Testis (tissue), 3 donors: Measurements from ENCODE around the gene C3orf22. TPM values are rescaled to one million over a fixed set of nuclear protein-coding genes. Genes with fewer than 3 reads are reported as not detected.
A peak's percentile ranks its signal among the peaks of the same experiment; 100 is the strongest.

Source experiments
- DNase-seq: peaks from one replicate; pipeline ENCODE4 v3.0.0-alpha.2; 2019
- H3K27ac ChIP-seq, 2 donors: fragments of 200-600 bp; sonication (generic); one replicate each; pipeline ENCODE4 v1.5.1; 2019
- H3K27me3 ChIP-seq: fragments of 200-600 bp; sonication (generic); one replicate; pipeline ENCODE4 v1.5.1; 2019
- H3K36me3 ChIP-seq: fragments of 200-600 bp; sonication (generic); one replicate; pipeline ENCODE4 v1.5.1; 2017; ENCODE audit warnings: low read depth; ENCODE audit errors: missing control alignments
- H3K4me1 ChIP-seq: fragments of 200-600 bp; sonication (generic); one replicate; pipeline ENCODE4 v1.5.1; 2019
- H3K4me3 ChIP-seq, 2 donors: fragments of 200-600 bp; sonication (generic); one replicate each; pipeline ENCODE4 v1.5.1; 2017 to 2019
- H3K9me3 ChIP-seq: fragments of 200-600 bp; sonication (generic); one replicate; pipeline ENCODE4 v1.5.1; 2017
- CTCF ChIP-seq, 3 experiments: fragments of 450-650 bp in 2 of 3; fragments of 200-600 bp in 1 of 3; sonication (generic) in 1 of 3; IDR thresholded peaks; one replicate each; pipeline ENCODE4 v1.5.1; 2016 to 2019; ENCODE audit warnings: antibody characterized with exemption in 3 of 3, mild to moderate bottlenecking in 2 of 3, moderate library complexity in 1 of 3
- POLR2A ChIP-seq: fragments of 450-650 bp; IDR thresholded peaks from one replicate; pipeline ENCODE4 v1.6.1; 2017; ENCODE audit warnings: antibody characterized with exemption, mild to moderate bottlenecking, moderate library complexity
- WGBS, 2 donors: methylation state at CpG; one replicate each; pipeline ENCODE4 v1.1.5; 2018; 5-methylcytosine and 5-hydroxymethylcytosine counted together
- intact Hi-C: fragments of 100-400 bp; cut with DNase I; formaldehyde crosslinking; loops from one replicate; pipeline ENCODE4 v1.15.1; 2023; ENCODE audit warnings: low total_unique reads
- polyA plus RNA-seq: library from polyadenylated mRNA; stranded (reverse); fragments of 350-450 nt; fragmentation: Illumina TruSeq; extraction: RNeasy Lipid Tissue Mini Kit (QIAGEN cat#74804); gene quantifications from one replicate; pipeline ENCODE4 v1.2.3, GENCODE V29; 2014; ENCODE audit warnings: low read depth, low replicate concordance; ENCODE audit not compliant: insufficient read depth
- total RNA-seq, 2 donors: library from RNA; depleted of rRNA; stranded (reverse); fragments of >200 nt; gene quantifications; one replicate each; pipeline ENCODE4 v1.2.3, GENCODE V29; 2016

The C3orf22 gene
- total and polyA plus RNA-seq, 3 donors from 2014 or later, result 33.0 to 61.4 (median 42.2) TPM

- Histone ChIP-seq H3K9me3 (no peaks in the 10 kb centered on the region), H3K27ac (no peak overlapping the region), H3K36me3 (no peaks in the 10 kb centered on the region), H3K4me3 (no peak overlapping the region), H3K27me3 (no peaks in the 10 kb centered on the region), H3K4me1 (peaks cover 11% of the 10 kb centered on the region)
- peak; percentile 42 for DNase-seq
- TF ChIP-seq CTCF (IDR thresholded peaks at IDR 0.05) (no peak), POLR2A (no peak)
- WGBS, 2 donors, result 49 to 69% methylated on average over 7 of the region's 7 CpGs
- intact Hi-C loops, result no loop called here
Observed at GRCh38 chr3:126511291-126511690, 47.4 kb downstream of the C3orf22 start.

- Histone ChIP-seq H3K9me3 (no peaks in the 10 kb centered on the region), H3K27ac (no peak overlapping the region), H3K4me3 (no peak overlapping the region), H3K36me3 (no peaks in the 10 kb centered on the region), H3K4me1 (peaks cover 11% of the 10 kb centered on the region), H3K27me3 (no peaks in the 10 kb centered on the region)
- no peak for DNase-seq
- WGBS, 2 donors, result 70 to 73% methylated on average over 8 to 22 of the region's 22 CpGs
- intact Hi-C loops, result no loop called here
- no peak for TF ChIP-seq CTCF (IDR thresholded peaks at IDR 0.05)
Observed at GRCh38 chr3:126510308-126510910, 48.3 kb downstream of the C3orf22 start.

GRCh38 chr3:126509597-126510307, 49.0 kb downstream of the C3orf22 start:
- no peak for TF ChIP-seq CTCF (IDR thresholded peaks at IDR 0.05)
- no peak for TF ChIP-seq POLR2A
- Histone ChIP-seq H3K9me3 (no peaks in the 10 kb centered on the region), H3K27ac (no peak overlapping the region), H3K4me1 (peaks cover 11% of the 10 kb centered on the region), H3K27me3 (no peaks in the 10 kb centered on the region), H3K36me3 (no peaks in the 10 kb centered on the region), H3K4me3 (no peak overlapping the region)
- WGBS, 2 donors, result 54 to 71% methylated on average over 8 to 18 of the region's 18 CpGs
- intact Hi-C loops, result no loop called here
- no peak for DNase-seq

GRCh38 chr3:126508564-126508964, 50.2 kb downstream of the C3orf22 start:
- no peak for DNase-seq
- Histone ChIP-seq H3K27me3 (no peaks in the 10 kb centered on the region), H3K36me3 (no peaks in the 10 kb centered on the region), H3K9me3 (no peaks in the 10 kb centered on the region), H3K4me1 (peaks cover 11% of the 10 kb centered on the region), H3K27ac (no peak overlapping the region), H3K4me3 (no peak overlapping the region)
- 91 to 93% methylated on average over 3 to 4 of the region's 4 CpGs for WGBS, 2 donors
- TF ChIP-seq CTCF (IDR thresholded peaks at IDR 0.05) (no peak), POLR2A (no peak)
- intact Hi-C loops, result no loop called here

- Histone ChIP-seq H3K4me1 (peaks cover 11% of the 10 kb centered on the region), H3K9me3 (no peaks in the 10 kb centered on the region), H3K27me3 (no peaks in the 10 kb centered on the region), H3K27ac (no peak overlapping the region), H3K4me3 (no peak overlapping the region), H3K36me3 (no peaks in the 10 kb centered on the region)
- TF ChIP-seq POLR2A (no peak), CTCF (IDR thresholded peaks at IDR 0.05) (no peak)
- intact Hi-C loops, result no loop called here
- 87 to 90% methylated on average over 5 to 9 of the region's 9 CpGs for WGBS, 2 donors
- DNase-seq, result no peak
Observed at GRCh38 chr3:126507886-126508285, 50.8 kb downstream of the C3orf22 start.
